ENCODE measurements around the gene KRTAP9-9. TPM values are rescaled to one million over a fixed set of nuclear protein-coding genes. Genes with fewer than 3 reads are reported as not detected.

KRTAP9-9 gene
- total RNA-seq, 1 experiment from 2014 or later: not detected

GRCh38 chr17:41256291-41256685 is 1.1 kb downstream of the KRTAP9-9 start:
- DNase-seq (ENCODE audit: low spot score): no peak
- ChIA-PET POLR2A (no interaction called here), CTCF (no interaction called here)
- Mint-ChIP-seq H3K27me3 (ENCODE audit: low read depth) (no peaks in the 10 kb centered on the region; the same call in 1 of the 2 replicates), H3K36me3 (no peaks in the 10 kb centered on the region), H3K4me1 (no peaks in the 10 kb centered on the region), H3K4me3 (no peak overlapping the region), H3K9me3 (no peaks in the 10 kb centered on the region), H3K27ac (no peak overlapping the region)
- no peak for TF ChIP-seq MAX (CRISPR knock-in tag; IDR thresholded peaks at IDR 0.05)
- no peak for TF ChIP-seq AFF4 (CRISPR knock-in tag; IDR thresholded peaks at IDR 0.05; ENCODE audit: borderline replicate concordance)
- no peak for TF ChIP-seq CREB1 (CRISPR knock-in tag; IDR thresholded peaks at IDR 0.05)
- no peak for TF ChIP-seq ERG (CRISPR knock-in tag; IDR thresholded peaks at IDR 0.05)
- TF ChIP-seq USF2 (CRISPR knock-in tag; IDR thresholded peaks at IDR 0.05): no peak
- no peak for TF ChIP-seq OVOL2 (CRISPR knock-in tag; IDR thresholded peaks at IDR 0.05; ENCODE audit: borderline replicate concordance)
- TF ChIP-seq AR (CRISPR knock-in tag; IDR thresholded peaks at IDR 0.05): no peak
- TF ChIP-seq FOXJ3 (CRISPR knock-in tag; IDR thresholded peaks at IDR 0.05; ENCODE audit: borderline replicate concordance): no peak
- TF ChIP-seq CREM (CRISPR knock-in tag; IDR thresholded peaks at IDR 0.05): no peak
- TF ChIP-seq SP1 (CRISPR knock-in tag; conservative IDR thresholded peaks at IDR 0.05): no peak
- no peak for TF ChIP-seq E2F1 (CRISPR knock-in tag; IDR thresholded peaks at IDR 0.05)
- no peak for TF ChIP-seq ZNF423 (CRISPR knock-in tag; IDR thresholded peaks at IDR 0.05)
- TF ChIP-seq ZNF121 (CRISPR knock-in tag; IDR thresholded peaks at IDR 0.05): no peak
- TF ChIP-seq ZMAT4 (CRISPR knock-in tag; IDR thresholded peaks at IDR 0.05): no peak
- no peak for TF ChIP-seq FOXK1 (CRISPR knock-in tag; IDR thresholded peaks at IDR 0.05)
- no peak for TF ChIP-seq ETV6 (CRISPR knock-in tag; IDR thresholded peaks at IDR 0.05)
- no peak for TF ChIP-seq ZNF416 (CRISPR knock-in tag; IDR thresholded peaks at IDR 0.05)
- TF ChIP-seq SMAD4 (CRISPR knock-in tag; IDR thresholded peaks at IDR 0.05): no peak
- no peak for TF ChIP-seq RELA (CRISPR knock-in tag; IDR thresholded peaks at IDR 0.05; ENCODE audit: borderline replicate concordance)
- no peak for ATAC-seq

Data from WTC11 (cell line).